ENCODE results near the gene ABLIM2. TPM values are rescaled to one million over a fixed set of nuclear protein-coding genes. Genes with fewer than 3 reads are reported as not detected.

Gene ABLIM2
- total and polyA plus RNA-seq, 10 of the 15 experiments (the other 5 are each of a cell fraction or from before 2014, with no cell fraction given): 0.03 to 0.15 (median 0.05) TPM; not detected in 7

GRCh38 chr4:7971881-7972500, 186.6 kb downstream of the ABLIM2 start:
- ATAC-seq: no peak
- ChIA-PET RAD21 (ENCODE audit: unreplicated experiment) (no interaction called here), POLR2A (no interaction called here), CTCF (no interaction called here), SMC1A (ENCODE audit: uncharacterized antibody, unreplicated experiment) (no interaction called here)
- Histone ChIP-seq H3K27me3 (replicated peaks in 1 of 2; ENCODE audit: control insufficient read depth in 2 of 2, insufficient read depth in 2 of 2, low read length in 1 of 2) (no peaks in the 10 kb centered on the region), H3K9me3 (replicated peaks; ENCODE audit: control insufficient read depth, insufficient read depth, low read length) (no peaks in the 10 kb centered on the region), H3K4me2 (ENCODE audit: control insufficient read depth, insufficient read depth) (peak overlapping the region; percentile 87; the same call in 1 of the 2 replicates), H2AFZ (ENCODE audit: control insufficient read depth, low read depth, low read length) (no peak overlapping the region), H3K4me1 (ENCODE audit: control insufficient read depth, insufficient read depth, low read length) (peaks cover 28% of the 10 kb centered on the region), H3K9ac (ENCODE audit: control insufficient read depth, insufficient read depth, low read length) (no peak overlapping the region), H3K27ac (ENCODE audit: control insufficient read depth, insufficient read depth) (no peak overlapping the region), H3K36me3 (ENCODE audit: control insufficient read depth in 2 of 2, insufficient read depth in 2 of 2, low read length in 1 of 2) (no peaks in the 10 kb centered on the region), H3K4me3 (no peak overlapping the region), H4K20me1 (ENCODE audit: control insufficient read depth, insufficient read depth) (no peaks in the 10 kb centered on the region), H3K79me2 (ENCODE audit: control insufficient read depth, insufficient read depth, low read length) (no peaks in the 10 kb centered on the region)
- TF ChIP-seq ZBTB33 (IDR thresholded peaks at IDR 0.05): peak; percentile 58; the same call in 1 of the 2 replicates
- TF ChIP-seq HDAC2 (IDR thresholded peaks at IDR 0.05): no peak
- no peak for DNase-seq (ENCODE audit: low read depth, low spot score)
- WGBS (ENCODE audit: insufficient coverage, insufficient replicate concordance, low lambda C conversion rate, missing lambda C conversion rate): 72% methylated on average over 13 of the region's 13 CpGs
- in situ Hi-C loops (cut with MboI): no loop called here
- intact Hi-C loops (cut with micrococcal nuclease; ENCODE audit: unreplicated experiment): no loop called here
- FAIRE-seq: no peak
- no TSS peak for BruUV-seq (replicated peaks)

- Histone ChIP-seq H3K4me3 (peak overlapping the region; percentile 39; the same call in 1 of the 2 replicates), H2AFZ (ENCODE audit: control insufficient read depth, low read depth, low read length) (no peak overlapping the region), H3K4me2 (ENCODE audit: control insufficient read depth, insufficient read depth) (peak overlapping the region; percentile 87), H3K4me1 (ENCODE audit: control insufficient read depth, insufficient read depth, low read length) (peaks cover 28% of the 10 kb centered on the region), H4K20me1 (ENCODE audit: control insufficient read depth, insufficient read depth) (no peaks in the 10 kb centered on the region), H3K27me3 (replicated peaks in 1 of 2; ENCODE audit: control insufficient read depth in 2 of 2, insufficient read depth in 2 of 2, low read length in 1 of 2) (no peaks in the 10 kb centered on the region), H3K79me2 (ENCODE audit: control insufficient read depth, insufficient read depth, low read length) (no peaks in the 10 kb centered on the region), H3K9me3 (replicated peaks; ENCODE audit: control insufficient read depth, insufficient read depth, low read length) (no peaks in the 10 kb centered on the region), H3K9ac (ENCODE audit: control insufficient read depth, insufficient read depth, low read length) (peak overlapping the region; percentile 33; the same call in 1 of the 2 replicates), H3K27ac (ENCODE audit: control insufficient read depth, insufficient read depth) (peak overlapping the region; percentile 86), H3K36me3 (ENCODE audit: control insufficient read depth in 2 of 2, insufficient read depth in 2 of 2, low read length in 1 of 2) (no peaks in the 10 kb centered on the region)
- in situ Hi-C loops (cut with MboI): no loop called here
- FAIRE-seq: no peak
- no peak for DNase-seq (ENCODE audit: low read depth, low spot score)
- ChIA-PET POLR2A (no interaction called here), SMC1A (ENCODE audit: uncharacterized antibody, unreplicated experiment) (no interaction called here), CTCF (no interaction called here), RAD21 (ENCODE audit: unreplicated experiment) (interaction anchor here (0.7 kb wide), 1 partner anchor 211 kb away, joined by 3 read pairs; no protein-coding TSS in a partner anchor)
- WGBS (ENCODE audit: insufficient coverage, insufficient replicate concordance, low lambda C conversion rate, missing lambda C conversion rate): 100% methylated on average over 2 of the region's 2 CpGs
- intact Hi-C loops (cut with micrococcal nuclease; ENCODE audit: unreplicated experiment): no loop called here
- no peak for TF ChIP-seq HSF1 (IDR thresholded peaks at IDR 0.05; ENCODE audit: low read depth, low read length)
- no peak for TF ChIP-seq NFIC (IDR thresholded peaks at IDR 0.05; ENCODE audit: low read depth, low read length)
- no peak for TF ChIP-seq SMC3 (IDR thresholded peaks at IDR 0.05; ENCODE audit: borderline replicate concordance, low read length)
- no peak for TF ChIP-seq POU2F2 (IDR thresholded peaks at IDR 0.05; ENCODE audit: borderline replicate concordance, low read depth, low read length)
- TF ChIP-seq RUNX3 (IDR thresholded peaks at IDR 0.05; ENCODE audit: low read length): no peak
- no peak for TF ChIP-seq EP300 (IDR thresholded peaks at IDR 0.05; ENCODE audit: borderline replicate concordance in 1 of 2, control insufficient read depth in 1 of 2, low read depth in 2 of 2, low read length in 2 of 2)
- TF ChIP-seq FOXM1 (IDR thresholded peaks at IDR 0.05; ENCODE audit: low read depth, low read length): no peak
- no peak for ATAC-seq
- no TSS peak for BruUV-seq (replicated peaks)
Measured at GRCh38 chr4:7971159-7971631, 187.4 kb downstream of the ABLIM2 start.
